Adipocyte (in vitro differentiated cells): ENCODE data around the gene PPM1M.

Source experiments
- DNase-seq: peaks from one replicate; pipeline ENCODE4 v3.0.0-alpha.2; 2015; ENCODE audit warnings: low read depth
- H3K27me3 ChIP-seq: replicated peaks from 2 replicates; pipeline ENCODE4 v1.7.0; 2013; ENCODE audit warnings: mild to moderate bottlenecking, low read length, moderate library complexity; ENCODE audit not compliant: control insufficient read depth, insufficient read depth
- H3K36me3 ChIP-seq: 2 replicates; pipeline ENCODE4 v1.7.0; 2013; ENCODE audit warnings: low read length, mild to moderate bottlenecking, moderate library complexity; ENCODE audit not compliant: control insufficient read depth, insufficient read depth, severe bottlenecking
- H3K4me1 ChIP-seq: 2 replicates; pipeline ENCODE4 v1.7.0; 2013; ENCODE audit warnings: mild to moderate bottlenecking, low read length, moderate library complexity; ENCODE audit not compliant: control insufficient read depth, insufficient read depth
- H3K4me3 ChIP-seq: 2 replicates; pipeline ENCODE4 v1.7.0; 2013; ENCODE audit warnings: mild to moderate bottlenecking, low read length, moderate library complexity
- H3K9ac ChIP-seq: 2 replicates; pipeline ENCODE4 v1.7.0; 2013; ENCODE audit warnings: mild to moderate bottlenecking, low read length, moderate library complexity
- H3K9me3 ChIP-seq: 2 replicates; pipeline ENCODE4 v1.7.0; 2013; ENCODE audit warnings: mild to moderate bottlenecking, low read length, moderate library complexity; ENCODE audit not compliant: control insufficient read depth

PPM1M gene

GRCh38 chr3:52253314-52254304 lies 8.1 kb downstream of the PPM1M start:
- DNase-seq = no peak
- no peak overlapping the region for H3K9ac ChIP-seq
- no peaks in the 10 kb centered on the region for H3K27me3 ChIP-seq
- no peaks in the 10 kb centered on the region for H3K4me1 ChIP-seq
- no peaks in the 10 kb centered on the region for H3K9me3 ChIP-seq
- H3K4me3 ChIP-seq = no peak overlapping the region
- H3K36me3 ChIP-seq = peaks cover 96% of the 10 kb centered on the region

- no peaks in the 10 kb centered on the region for H3K9me3 ChIP-seq
- no peaks in the 10 kb centered on the region for H3K27me3 ChIP-seq
- no peak overlapping the region for H3K4me3 ChIP-seq
- no peaks in the 10 kb centered on the region for H3K4me1 ChIP-seq
- no peak for DNase-seq
- H3K9ac ChIP-seq = no peak overlapping the region
- H3K36me3 ChIP-seq = peaks cover 96% of the 10 kb centered on the region
Measured at GRCh38 chr3:52254608-52255007, 9.0 kb downstream of the PPM1M start.

- Histone ChIP-seq H3K4me1 (no peaks in the 10 kb centered on the region), H3K9ac (no peak overlapping the region), H3K36me3 (peaks cover 95% of the 10 kb centered on the region), H3K9me3 (no peaks in the 10 kb centered on the region), H3K27me3 (no peaks in the 10 kb centered on the region), H3K4me3 (no peak overlapping the region)
- no peak for DNase-seq
Measured at GRCh38 chr3:52256159-52256558, 10.6 kb downstream of the PPM1M start.

- DNase-seq = no peak
- Histone ChIP-seq H3K36me3 (peaks cover 95% of the 10 kb centered on the region), H3K9ac (no peak overlapping the region), H3K4me1 (no peaks in the 10 kb centered on the region), H3K4me3 (no peak overlapping the region), H3K27me3 (no peaks in the 10 kb centered on the region), H3K9me3 (no peaks in the 10 kb centered on the region)
Measured at GRCh38 chr3:52256622-52257021, 11.1 kb downstream of the PPM1M start.

- peaks cover 98% of the 10 kb centered on the region for H3K36me3 ChIP-seq
- DNase-seq = no peak
- no peak overlapping the region for H3K4me3 ChIP-seq
- no peaks in the 10 kb centered on the region for H3K9me3 ChIP-seq
- H3K9ac ChIP-seq = no peak overlapping the region
- H3K27me3 ChIP-seq = no peaks in the 10 kb centered on the region
- no peaks in the 10 kb centered on the region for H3K4me1 ChIP-seq
Measured at GRCh38 chr3:52257911-52258310, 12.4 kb downstream of the PPM1M start.

- DNase-seq = no peak
Measured at GRCh38 chr3:52259035-52259434, 13.5 kb downstream of the PPM1M start.

GRCh38 chr3:52259448-52259847 lies 13.9 kb downstream of the PPM1M start:
- Histone ChIP-seq H3K4me3 (no peak overlapping the region), H3K9ac (no peak overlapping the region), H3K36me3 (peaks cover 98% of the 10 kb centered on the region), H3K27me3 (no peaks in the 10 kb centered on the region), H3K9me3 (no peaks in the 10 kb centered on the region), H3K4me1 (no peaks in the 10 kb centered on the region)
- DNase-seq = no peak

More at GRCh38 chr3:52259035-52259434, 13.5 kb downstream of the PPM1M start:
- no peaks in the 10 kb centered on the region for H3K27me3 ChIP-seq
- no peak overlapping the region for H3K9ac ChIP-seq
- no peaks in the 10 kb centered on the region for H3K9me3 ChIP-seq
- H3K4me1 ChIP-seq = no peaks in the 10 kb centered on the region
- no peak overlapping the region for H3K4me3 ChIP-seq
- H3K36me3 ChIP-seq = peaks cover 98% of the 10 kb centered on the region

GRCh38 chr3:52262447-52262846 lies 16.9 kb downstream of the PPM1M start:
- Histone ChIP-seq H3K36me3 (peaks cover 97% of the 10 kb centered on the region), H3K4me1 (no peaks in the 10 kb centered on the region), H3K27me3 (no peaks in the 10 kb centered on the region), H3K9me3 (no peaks in the 10 kb centered on the region), H3K4me3 (no peak overlapping the region), H3K9ac (no peak overlapping the region)
- DNase-seq = no peak

GRCh38 chr3:52265387-52265786 lies 19.8 kb downstream of the PPM1M start:
- H3K9ac ChIP-seq = no peak overlapping the region

GRCh38 chr3:52268036-52268435 lies 22.5 kb downstream of the PPM1M start:
- Histone ChIP-seq H3K27me3 (no peaks in the 10 kb centered on the region), H3K9ac (no peak overlapping the region), H3K36me3 (peaks cover 80% of the 10 kb centered on the region), H3K4me3 (no peak overlapping the region), H3K9me3 (no peaks in the 10 kb centered on the region), H3K4me1 (peaks cover 11% of the 10 kb centered on the region)
- DNase-seq = no peak

More at GRCh38 chr3:52265387-52265786, 19.8 kb downstream of the PPM1M start:
- H3K27me3 ChIP-seq = no peaks in the 10 kb centered on the region
- no peak for DNase-seq
- no peak overlapping the region for H3K4me3 ChIP-seq
- H3K4me1 ChIP-seq = peaks cover 7% of the 10 kb centered on the region
- no peaks in the 10 kb centered on the region for H3K9me3 ChIP-seq
- H3K36me3 ChIP-seq = peaks cover 97% of the 10 kb centered on the region

GRCh38 chr3:52269776-52270175 lies 24.2 kb downstream of the PPM1M start:
- DNase-seq = no peak
- Histone ChIP-seq H3K27me3 (no peaks in the 10 kb centered on the region), H3K4me3 (no peak overlapping the region), H3K36me3 (peaks cover 64% of the 10 kb centered on the region), H3K9ac (no peak overlapping the region), H3K9me3 (no peaks in the 10 kb centered on the region), H3K4me1 (peaks cover 22% of the 10 kb centered on the region)
